GM19452 (cell line): ENCODE results near the gene GNB3.

Experiments used
- ATAC-seq: cut with Tn5 transposase; IDR thresholded peaks from one replicate; pipeline ENCODE4 v1.9.1; 2021; ENCODE audit not compliant: unreplicated experiment

Gene GNB3

DNA sequence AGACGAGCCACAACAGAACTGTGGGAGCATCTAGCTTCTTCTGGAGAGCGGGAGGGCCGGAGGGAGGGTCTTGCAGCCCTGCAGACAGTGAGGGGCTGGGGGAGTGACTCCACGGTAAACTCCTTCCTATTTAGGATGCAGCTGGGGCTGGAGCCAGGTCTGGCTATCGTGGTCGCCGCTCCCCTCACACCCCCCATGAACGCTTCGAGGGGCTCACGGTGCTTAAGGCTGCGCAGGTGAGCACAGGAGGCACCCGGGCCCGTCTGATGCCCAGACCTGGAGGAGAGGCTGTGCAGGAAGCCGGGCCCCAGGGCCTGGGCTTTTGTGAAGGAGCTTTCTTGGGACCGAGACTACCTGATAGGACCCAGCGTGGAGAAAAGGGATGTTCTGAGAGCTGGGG is 3.9 kb upstream of the GNB3 start:
- no peak for ATAC-seq

DNA sequence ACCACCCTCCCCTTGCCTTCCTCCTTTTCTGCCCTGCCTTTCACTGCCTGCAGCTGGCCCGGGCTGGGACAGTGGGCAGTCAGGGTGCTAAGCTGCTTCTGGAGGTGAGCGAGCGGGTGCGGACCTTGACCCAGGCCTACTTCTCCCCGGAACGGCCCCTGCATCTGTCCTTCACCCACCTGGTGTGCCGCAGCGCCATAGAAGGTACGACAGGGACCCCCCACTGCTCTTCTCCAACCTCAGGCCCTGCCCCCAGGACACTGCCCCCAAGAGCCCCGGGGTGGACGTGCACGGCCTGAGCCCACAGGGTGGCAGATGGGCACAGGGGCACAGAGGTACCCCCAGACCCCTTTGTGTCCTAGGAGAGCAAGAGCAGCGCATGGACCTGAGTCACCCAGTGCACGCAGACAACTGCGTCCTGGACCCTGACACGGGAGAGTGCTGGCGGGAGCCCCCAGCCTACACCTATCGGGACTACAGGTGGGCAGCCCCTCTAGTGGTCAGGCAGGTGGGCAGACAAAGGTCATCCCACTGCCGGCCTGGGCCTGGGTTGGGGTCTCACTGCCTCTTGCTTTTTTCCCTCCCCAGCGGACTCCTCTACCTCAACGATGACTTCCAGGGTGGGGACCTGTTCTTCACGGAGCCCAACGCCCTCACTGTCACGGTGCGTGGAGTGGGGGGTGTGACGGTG is 3.2 kb upstream of the GNB3 start:
- no peak for ATAC-seq

DNA sequence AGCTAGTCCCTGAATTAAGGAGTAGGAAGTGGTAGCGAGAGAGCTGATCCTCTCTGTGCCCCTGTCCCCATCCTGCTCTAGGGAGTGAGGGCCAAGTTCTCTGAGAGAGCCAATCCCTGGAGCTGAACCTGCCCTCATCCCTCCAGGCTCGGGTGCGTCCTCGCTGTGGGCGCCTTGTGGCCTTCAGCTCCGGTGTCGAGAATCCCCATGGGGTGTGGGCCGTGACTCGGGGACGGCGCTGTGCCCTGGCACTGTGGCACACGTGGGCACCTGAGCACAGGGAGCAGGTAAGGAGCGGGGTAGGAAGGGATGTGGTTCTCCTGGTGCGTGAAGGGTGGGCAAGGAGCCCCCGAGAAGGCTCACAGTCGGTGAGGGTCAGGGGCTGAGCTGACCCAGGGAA is 1.9 kb upstream of the GNB3 start:
- no peak for ATAC-seq

DNA sequence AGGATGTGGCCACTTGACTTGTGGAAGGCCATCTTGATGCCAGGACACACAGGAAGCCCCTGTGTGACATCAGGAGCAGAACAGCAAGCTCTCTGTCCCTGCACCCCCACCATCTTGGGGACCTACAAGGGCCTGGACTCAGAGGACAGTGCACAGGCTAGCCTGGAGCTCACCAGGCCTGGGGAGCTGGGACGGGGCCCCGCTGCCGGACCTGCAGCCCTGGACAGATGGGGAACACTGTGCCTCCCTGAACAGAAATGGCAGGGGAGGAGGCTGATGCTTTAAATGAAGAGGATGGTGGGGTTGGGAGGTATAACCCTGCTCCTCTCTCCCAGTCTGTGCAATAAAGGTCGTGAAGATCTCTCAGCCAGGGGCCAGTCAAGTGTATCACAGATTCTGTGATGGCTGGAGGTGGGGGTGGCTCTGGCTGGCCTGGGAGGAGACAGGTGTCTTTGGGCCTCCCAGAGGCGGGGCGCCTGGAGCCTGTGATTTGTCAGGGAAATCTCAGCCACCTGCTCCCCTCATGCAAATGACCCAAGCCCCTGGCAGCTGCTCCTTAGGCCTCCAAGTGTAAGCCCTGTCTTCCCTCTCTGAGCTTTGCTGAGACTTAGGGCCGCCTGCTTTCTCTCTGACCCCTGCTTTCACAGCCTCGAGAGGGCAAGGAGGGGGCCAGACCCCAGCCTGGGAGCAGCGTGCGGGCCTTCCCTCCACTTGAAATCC is 1.1 kb upstream of the GNB3 start:
- ATAC-seq, result no peak

DNA sequence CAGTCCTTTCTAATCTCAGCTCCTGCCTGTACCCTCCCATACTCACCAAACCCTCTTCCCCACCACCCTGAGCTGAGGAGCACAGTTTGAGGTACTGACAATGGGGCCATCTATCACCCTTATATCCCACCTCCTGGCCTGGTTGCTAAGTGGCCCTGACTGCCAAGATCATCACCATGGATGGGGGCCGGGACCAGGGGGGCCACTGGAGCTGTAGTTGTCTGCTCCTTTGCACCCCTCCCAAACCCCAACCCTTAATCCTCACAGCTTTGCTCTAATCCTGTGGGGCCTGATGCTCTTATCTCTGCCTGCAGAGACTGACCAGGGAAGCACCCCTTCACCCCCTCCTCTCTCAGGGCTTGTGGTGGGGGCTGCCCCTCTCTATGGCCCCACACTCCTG is 395 bp upstream of the GNB3 start:
- ATAC-seq, result no peak

DNA sequence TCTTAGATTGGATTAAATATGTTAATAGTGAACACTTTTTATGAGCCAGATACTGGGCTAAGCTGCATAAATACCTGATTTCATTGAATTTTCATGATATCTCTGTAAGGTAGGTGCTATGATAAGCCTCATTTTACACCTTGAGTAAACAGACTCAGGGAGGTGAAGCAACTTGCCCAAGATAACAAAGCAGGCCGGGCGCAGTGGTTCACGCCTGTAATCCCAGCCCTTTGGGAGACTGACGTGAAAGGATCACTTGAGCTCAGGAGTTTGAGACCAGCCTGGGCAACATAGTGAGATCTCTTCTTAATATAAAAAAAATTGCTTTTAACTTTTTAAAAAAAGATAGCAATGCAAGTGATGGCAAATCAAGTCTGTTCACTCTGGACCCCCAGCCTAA is 1.4 kb downstream of the GNB3 start:
- no peak for ATAC-seq

DNA sequence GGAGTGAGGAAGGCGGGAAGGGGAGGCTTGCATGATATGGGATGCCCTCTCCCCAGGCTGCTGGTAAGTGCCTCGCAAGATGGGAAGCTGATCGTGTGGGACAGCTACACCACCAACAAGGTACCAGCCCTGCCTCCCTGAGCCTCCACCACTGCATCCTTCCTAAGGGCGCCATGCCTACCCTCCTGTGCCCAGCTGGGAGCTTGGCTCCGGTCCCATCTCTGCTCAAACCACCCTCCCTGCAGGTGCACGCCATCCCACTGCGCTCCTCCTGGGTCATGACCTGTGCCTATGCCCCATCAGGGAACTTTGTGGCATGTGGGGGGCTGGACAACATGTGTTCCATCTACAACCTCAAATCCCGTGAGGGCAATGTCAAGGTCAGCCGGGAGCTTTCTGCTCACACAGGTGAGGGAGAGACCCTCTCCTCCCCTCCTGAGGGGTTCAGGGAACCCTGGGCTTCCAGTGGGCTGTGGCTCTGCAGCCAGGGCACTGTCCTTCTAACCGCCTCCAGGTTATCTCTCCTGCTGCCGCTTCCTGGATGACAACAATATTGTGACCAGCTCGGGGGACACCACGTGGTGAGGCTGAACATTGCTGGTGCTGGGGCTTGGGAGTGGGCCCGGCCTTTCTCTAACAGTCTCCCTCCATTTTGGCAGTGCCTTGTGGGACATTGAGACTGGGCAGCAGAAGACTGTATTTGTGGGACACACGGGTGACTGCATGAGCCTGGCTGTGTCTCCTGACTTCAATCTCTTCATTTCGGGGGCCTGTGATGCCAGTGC is 2.6 kb downstream of the GNB3 start:
- no peak for ATAC-seq

DNA sequence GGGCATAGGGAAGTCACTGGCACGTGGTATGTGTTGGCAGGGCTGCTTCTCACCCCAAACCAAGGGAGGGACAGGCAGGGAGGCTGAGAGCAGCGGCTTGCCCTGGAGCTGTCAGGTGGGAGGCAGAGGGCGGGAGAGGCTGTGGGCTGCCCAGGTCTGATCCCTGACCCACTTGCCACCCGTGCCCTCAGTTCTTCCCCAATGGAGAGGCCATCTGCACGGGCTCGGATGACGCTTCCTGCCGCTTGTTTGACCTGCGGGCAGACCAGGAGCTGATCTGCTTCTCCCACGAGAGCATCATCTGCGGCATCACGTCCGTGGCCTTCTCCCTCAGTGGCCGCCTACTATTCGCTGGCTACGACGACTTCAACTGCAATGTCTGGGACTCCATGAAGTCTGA is 4.7 kb downstream of the GNB3 start:
- ATAC-seq, result no peak

DNA sequence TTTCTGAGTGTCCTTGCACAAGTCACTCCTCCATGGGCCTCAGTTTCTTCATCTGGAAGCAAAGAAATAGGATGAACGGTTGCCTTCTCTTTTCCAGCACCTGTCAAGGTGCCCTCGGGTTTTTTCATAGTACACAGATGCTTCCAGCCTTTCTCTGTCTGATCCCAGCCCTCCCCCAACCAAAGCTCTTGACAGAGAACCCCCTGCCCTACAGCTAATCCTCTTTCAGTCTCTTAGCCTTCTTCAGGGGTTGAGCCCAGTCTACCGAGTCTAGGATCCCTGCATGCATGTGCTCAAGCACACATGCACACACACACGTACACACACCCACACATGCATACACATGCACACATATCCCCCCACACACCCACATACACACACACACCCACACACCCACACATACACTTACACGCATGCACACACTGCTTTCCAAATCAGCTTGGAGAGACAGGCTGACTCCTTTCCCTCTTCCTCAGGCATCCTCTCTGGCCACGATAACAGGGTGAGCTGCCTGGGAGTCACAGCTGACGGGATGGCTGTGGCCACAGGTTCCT is 5.7 kb downstream of the GNB3 start:
- no peak for ATAC-seq

DNA sequence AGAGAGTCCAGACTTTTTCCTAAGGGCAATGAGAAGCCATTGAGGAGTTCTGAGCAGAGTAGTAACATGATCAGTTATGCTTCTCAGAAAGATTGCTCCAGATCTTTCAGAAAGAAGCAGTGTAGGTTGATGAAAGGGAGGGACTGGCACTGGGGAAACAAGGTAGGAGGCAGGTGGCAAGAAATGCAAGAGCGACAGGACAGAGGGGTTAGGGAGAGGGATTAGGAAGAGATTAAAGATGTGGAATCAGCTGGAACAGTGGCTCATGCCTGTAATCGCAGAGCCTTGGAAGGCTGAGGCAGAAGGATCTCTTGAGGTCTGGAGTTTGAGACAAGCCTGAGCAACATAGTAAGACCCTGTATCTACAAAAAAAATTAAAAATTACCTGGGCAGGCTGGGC is 7.0 kb downstream of the GNB3 start:
- no peak for ATAC-seq

DNA sequence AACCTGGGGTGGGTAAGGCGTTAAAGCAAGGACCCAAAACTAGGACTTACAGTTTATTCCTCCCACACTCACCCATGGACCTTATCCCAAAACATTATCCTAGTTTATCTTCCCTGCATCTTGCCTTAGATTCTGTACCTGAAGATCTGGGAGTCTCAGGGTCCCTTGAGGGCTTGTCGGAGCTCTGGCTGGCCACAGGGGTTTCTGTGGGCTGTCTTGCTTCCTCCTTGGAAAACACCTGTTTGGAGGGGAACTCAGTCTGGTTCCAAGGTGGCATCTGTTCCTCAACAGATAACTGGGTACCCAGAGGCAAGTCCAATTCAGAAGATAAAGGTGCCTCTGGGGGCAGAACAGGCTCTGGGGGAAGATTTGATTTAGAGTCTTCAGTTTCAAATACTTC is 8.7 kb downstream of the GNB3 start:
- ATAC-seq, result no peak

DNA sequence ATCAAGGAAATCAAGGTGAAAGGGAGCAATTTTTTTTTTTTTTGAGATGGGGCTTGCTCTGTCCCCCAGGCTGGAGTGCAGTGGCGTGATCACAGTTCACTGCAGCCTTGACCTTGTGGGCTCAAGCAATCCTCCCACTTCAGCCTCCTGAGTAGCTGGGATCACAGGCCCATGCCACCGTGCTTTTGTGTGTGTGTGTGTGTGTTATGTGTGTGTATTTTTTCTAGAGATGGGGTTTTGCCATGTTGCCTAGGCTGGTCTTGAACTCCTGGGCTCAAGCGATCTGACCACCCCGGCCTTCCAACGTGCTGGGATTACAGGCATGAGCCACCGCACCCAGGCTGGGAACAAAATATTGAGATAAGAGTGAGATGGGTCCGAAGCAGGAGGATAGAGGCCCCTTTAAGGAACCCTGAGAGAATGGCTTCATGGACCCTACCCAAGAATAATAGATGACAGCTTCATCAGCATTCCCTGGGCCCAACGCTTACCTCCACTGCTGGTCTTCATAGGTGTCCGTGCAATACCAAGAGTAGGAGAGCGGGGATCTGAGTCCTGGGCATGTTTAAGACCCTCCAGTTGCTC is 9.3 kb downstream of the GNB3 start:
- ATAC-seq, result no peak

DNA sequence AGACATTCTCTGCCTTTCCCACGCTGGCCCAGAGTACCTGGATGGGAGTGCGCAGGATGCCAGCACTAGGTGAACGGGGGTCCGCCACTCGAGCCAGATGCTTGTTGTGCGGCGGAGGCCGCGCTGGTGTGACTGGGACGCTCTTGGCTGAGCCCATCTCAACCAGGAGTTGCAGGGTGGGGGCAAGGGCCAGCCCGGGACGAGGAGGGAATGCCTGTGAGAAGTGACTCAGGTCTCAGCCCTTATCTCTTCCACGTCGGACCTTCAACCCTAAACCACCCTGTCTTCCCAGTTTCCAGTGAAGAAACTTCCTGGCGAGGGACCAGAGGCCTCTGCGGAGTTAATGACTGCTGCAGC is 10.0 kb downstream of the GNB3 start:
- ATAC-seq, result no peak

DNA sequence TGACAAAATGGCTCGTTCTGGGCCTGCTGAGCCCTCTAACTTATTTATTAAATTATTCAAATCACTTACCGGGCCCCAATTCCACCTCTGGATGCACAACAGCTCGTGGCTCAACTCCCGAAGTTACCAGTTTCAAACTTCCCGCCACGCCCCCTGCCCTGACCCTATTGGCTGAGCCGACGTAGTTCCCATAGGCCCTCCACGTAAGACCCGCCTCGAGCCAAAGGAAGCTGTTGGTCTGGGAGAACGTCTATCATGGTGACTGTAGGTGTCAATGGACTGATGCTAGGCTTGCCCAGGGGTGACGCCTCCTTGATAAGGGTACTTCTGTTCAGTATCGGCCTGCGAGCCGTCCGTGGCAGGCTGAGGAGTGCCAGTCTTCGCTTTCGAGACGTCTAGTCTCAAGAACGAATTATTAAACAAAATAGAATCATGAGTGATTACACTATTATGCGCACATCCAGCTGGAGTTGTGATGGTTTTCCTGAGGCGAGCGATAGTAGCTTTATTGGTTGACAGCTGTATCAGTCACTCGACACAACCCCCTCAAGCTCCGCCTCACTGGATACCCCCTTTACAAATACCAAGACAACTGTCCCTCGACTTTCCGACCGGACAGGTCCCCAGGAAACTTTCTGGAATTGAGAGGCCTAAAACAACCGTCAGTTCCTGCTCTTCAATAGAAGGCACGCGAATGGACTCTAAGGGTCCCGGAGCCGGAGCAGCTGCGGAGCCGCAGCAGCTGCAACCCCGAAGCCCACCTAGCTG is 10.6 kb downstream of the GNB3 start, which contains the start of gene CDCA3:
Gene CDCA3, minus strand, starts transcription at position 134 of the 768 bp plus-strand sequence. CDS start 334 bp downstream, outside the sequence.
- peak; percentile 59 for ATAC-seq

DNA sequence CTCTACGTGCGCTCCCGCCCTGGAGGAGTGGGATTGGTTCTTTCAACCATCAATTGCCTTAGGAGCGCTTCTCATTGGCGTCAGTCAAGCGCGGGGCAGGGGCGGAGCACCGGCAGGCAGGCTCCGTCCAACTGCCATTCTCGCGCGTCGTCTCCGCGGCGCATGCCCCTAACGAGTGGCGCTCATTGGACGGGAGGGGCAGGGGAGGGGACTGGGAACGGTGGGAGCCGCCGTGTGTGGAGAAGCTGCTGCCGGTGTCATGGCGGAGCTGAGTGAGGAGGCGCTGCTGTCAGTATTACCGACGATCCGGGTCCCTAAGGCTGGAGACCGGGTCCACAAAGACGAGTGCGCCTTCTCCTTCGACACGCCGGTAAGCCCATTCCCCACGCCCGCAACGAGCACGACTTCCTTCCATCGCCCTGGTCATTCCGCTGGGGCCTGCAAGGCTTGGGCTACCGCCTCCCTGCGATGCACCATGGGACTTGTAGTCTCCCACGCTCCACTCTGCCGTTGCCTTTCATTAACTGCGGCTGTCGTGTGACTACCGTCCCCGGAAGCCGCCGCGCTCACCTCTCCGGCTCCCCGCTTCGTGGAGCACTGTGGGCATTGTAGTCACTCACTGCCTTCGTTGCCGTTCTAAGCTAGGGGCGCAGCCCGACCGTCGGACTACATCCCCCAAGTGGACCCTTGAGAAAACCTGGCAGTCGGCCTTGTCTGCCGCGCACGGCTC is 11.4 kb downstream of the GNB3 start, which contains the start of gene USP5:
Gene USP5, plus strand, starts transcription at position 230 of the 730 bp plus-strand sequence. Its CDS starts 30 bp downstream, at position 260.
- ATAC-seq, result peak; percentile 68

DNA sequence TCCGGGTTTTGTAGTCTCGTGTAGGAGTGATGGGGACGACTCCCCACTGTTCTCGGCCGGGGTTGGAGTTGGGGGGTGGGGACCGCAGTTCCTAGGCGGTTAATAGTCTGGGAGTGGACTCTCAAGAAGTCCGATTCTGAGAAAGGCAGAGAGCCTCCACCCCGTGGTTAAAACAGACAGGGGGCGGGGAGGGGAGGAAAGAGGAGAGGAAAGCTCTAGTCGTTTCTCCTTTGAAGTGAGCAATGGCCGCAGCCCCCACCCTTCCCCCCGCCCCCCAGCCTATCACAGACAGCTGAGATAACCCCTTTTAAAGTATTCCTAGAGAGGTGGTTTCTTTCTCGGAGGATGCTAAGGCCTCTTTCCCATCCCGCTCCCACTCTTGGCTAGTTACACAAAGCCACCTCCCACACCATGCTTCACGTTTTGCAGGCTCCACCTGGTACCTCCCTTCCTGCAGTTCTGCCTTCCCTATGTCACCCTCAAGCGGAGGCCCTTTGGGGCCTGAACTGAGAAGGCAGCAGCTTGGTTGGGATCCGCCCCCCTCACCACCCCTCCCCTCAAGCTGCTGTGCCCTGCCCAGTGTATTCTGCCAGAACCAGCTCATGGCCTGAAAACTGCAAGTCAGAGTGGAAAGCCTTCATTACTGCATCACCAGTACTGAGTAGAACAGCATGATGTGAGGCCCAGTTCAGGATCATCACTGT is 12.1 kb downstream of the GNB3 start:
- no peak for ATAC-seq

DNA sequence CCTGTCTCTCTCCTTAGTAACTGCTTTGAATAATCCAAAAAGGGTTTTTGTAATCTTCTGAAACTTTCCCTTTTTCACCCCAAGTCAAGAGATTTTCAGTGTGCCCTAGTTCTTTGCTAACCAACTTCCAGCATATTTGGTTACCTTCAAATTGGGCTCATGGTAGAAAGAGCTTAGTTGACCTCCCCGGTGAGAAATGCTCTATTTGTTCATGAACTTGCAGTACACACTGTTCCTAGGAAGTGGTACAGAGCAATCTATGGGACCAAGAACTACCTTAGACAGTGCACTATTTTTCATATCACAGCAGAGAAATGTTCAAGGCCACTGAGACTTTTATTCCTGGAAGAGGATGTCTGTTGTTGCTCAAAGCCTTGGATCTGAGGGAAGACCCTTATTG is 12.9 kb downstream of the GNB3 start:
- no peak for ATAC-seq

DNA sequence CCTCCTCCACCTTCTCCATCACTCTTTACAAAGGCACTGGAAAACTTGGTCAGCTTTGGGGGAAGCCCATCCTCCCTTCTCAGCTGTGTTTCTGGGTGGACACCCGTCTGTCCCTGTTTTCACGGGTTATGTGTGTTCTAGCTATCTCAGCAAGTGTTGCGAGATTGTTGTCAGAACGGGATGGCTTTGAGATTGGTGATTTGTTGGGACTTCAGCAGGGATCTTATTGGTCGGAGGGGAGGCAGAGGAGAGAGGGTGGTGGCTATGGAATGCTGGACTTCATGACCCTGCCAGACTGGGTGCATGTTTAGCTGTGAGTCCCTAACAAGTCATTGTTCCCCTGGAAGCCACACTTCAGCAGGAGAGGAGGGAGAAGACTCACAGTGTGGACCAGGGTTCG is 13.3 kb downstream of the GNB3 start:
- no peak for ATAC-seq

DNA sequence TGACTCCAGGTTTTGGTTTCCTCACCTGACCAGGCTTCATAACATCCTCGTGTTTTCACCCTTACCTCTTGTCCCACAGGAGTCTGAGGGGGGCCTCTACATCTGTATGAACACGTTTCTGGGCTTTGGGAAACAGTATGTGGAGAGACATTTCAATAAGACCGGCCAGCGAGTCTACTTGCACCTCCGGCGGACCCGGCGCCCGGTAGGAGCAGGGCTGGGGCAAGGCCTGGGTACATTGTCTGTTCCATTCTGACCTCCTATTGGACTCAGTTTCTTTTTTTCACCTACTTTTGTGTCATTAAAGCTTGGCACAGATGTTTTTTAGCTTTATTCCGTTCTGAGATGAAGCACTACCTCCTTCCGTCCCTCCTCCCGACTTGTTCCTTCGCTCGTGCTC is 14.6 kb downstream of the GNB3 start:
- no peak for ATAC-seq
